Spleen (tissue), 11 donors: ENCODE results near the gene ERI3. TPM values are rescaled to one million over a fixed set of nuclear protein-coding genes. Genes with fewer than 3 reads are reported as not detected.

Experiments
- DNase-seq: peaks from one replicate; pipeline ENCODE4 v3.0.0-alpha.2; 2020
- H3K27ac ChIP-seq, 8 donors: fragments of 200-600 bp; sonication (generic) in 7 of 8; 1 replicate in 4 of 8; 2 replicates in 4 of 8; pipeline versions ENCODE4 v1.5.0 to v1.8.0; 2016 to 2021; ENCODE audit warnings: inconsistent platforms in 4 of 8, mild to moderate bottlenecking in 4 of 8, moderate library complexity in 1 of 8
- H3K27me3 ChIP-seq, 7 donors: fragments of 200-600 bp; sonication (generic) in 6 of 7; replicated peaks in 1 of 7; 1 replicate in 4 of 7; 2 replicates in 3 of 7; pipeline versions ENCODE4 v1.5.0 to v1.8.0; 2016 to 2021; ENCODE audit warnings: inconsistent platforms in 3 of 7, mild to moderate bottlenecking in 1 of 7
- H3K36me3 ChIP-seq, 6 donors: fragments of 200-600 bp; sonication (generic) in 5 of 6; 1 replicate in 4 of 6; 2 replicates in 2 of 6; pipeline versions ENCODE4 v1.5.0 to v1.8.0; 2016 to 2021; ENCODE audit warnings: inconsistent platforms in 2 of 6
- H3K4me1 ChIP-seq, 6 donors: fragments of 200-600 bp; sonication (generic) in 5 of 6; 1 replicate in 3 of 6; 2 replicates in 3 of 6; pipeline versions ENCODE4 v1.5.0 to v1.8.0; 2016 to 2021; ENCODE audit warnings: inconsistent platforms in 3 of 6
- H3K4me3 ChIP-seq, 8 donors: fragments of 200-600 bp; sonication (generic) in 7 of 8; 1 replicate in 4 of 8; 2 replicates in 4 of 8; pipeline versions ENCODE4 v1.5.0 to v1.8.0; 2016 to 2021; ENCODE audit warnings: inconsistent platforms in 4 of 8, mild to moderate bottlenecking in 4 of 8, moderate library complexity in 2 of 8
- H3K9me3 ChIP-seq, 8 donors: fragments of 200-600 bp; sonication (generic) in 7 of 8; 1 replicate in 4 of 8; 2 replicates in 4 of 8; pipeline versions ENCODE4 v1.5.0 to v1.8.0; 2016 to 2021; ENCODE audit warnings: inconsistent platforms in 4 of 8
- CTCF ChIP-seq, 11 experiments: fragments of 200-600 bp in 7 of 11; fragments of 450-650 bp in 4 of 11; sonication (generic) in 4 of 11; IDR thresholded peaks in 8 of 11; conservative IDR thresholded peaks in 3 of 11; 1 replicate in 7 of 11; 2 replicates in 4 of 11; pipeline versions ENCODE4 v1.4.0 to v1.8.0; 2016 to 2021; ENCODE audit warnings: antibody characterized with exemption in 11 of 11, inconsistent platforms in 4 of 11, mild to moderate bottlenecking in 1 of 11
- POLR2A ChIP-seq, 3 donors: fragments of 450-650 bp; IDR thresholded peaks; one replicate each; pipeline ENCODE4 v1.5.1; 2017; ENCODE audit warnings: antibody characterized with exemption in 3 of 3, mild to moderate bottlenecking in 1 of 3
- POLR2AphosphoS5 ChIP-seq, 3 donors: sonication (generic); formaldehyde crosslinking; IDR thresholded peaks; one replicate each; pipeline ENCODE4 v1.5.1; 2017; ENCODE audit warnings: antibody characterized with exemption in 3 of 3
- WGBS, 5 donors: extraction: QIAGEN DNeasy Blood & Tissue Kit in 3 of 5; methylation state at CpG; one replicate each; pipeline versions ENCODE4 v1.1.5 to v1.1.7; 2013 to 2018; 5-methylcytosine and 5-hydroxymethylcytosine counted together
- intact Hi-C: fragments of 100-400 bp; cut with DNase I; formaldehyde crosslinking; loops from one replicate; pipeline ENCODE4 v1.15.0; 2023; ENCODE audit warnings: low total_unique reads
- polyA plus RNA-seq, 3 donors: library from polyadenylated mRNA; stranded (reverse); fragments of 200-250 nt; gene quantifications; one replicate each; pipeline ENCODE4 v1.2.1, GENCODE V29; 2013
- total RNA-seq, 7 donors: library from RNA; depleted of rRNA in 3 of 7; stranded (reverse); fragments of >200 nt in 3 of 7; fragmentation: NEBNext Ultra II Directional in 4 of 7; extraction: Animal tissue kit (Norgen Biotek cat#: 25700) in 4 of 7; gene quantifications; one replicate each; pipeline versions ENCODE4 v1.1.0 to v1.2.1, GENCODE V29; 2016 to 2021
- donor health status: healthy with polysubstance abuse.
- donor health status: DM: no; HTN: no; CAD: no; lungs with moderate emphysema.
- donor health status: DM: no; HTN: no; CAD: no.
- donor health status: Bipolar disorder and iron deficiency.
- donor health status: healthy.
- donor health status: DM: no; HTN: no; CAD: no.
- donor health status: DM: yes; HTN: yes; CAD: no.

Gene ERI3
- total and polyA plus RNA-seq, 10 donors, result 20.1 to 41.1 (median 27.3) TPM

- no peak overlapping the region for H3K4me3 ChIP-seq
- TF ChIP-seq POLR2AphosphoS5 (IDR thresholded peaks at IDR 0.05) (no peak), POLR2A (IDR thresholded peaks at IDR 0.05) (no peak), CTCF (IDR thresholded peaks at IDR 0.05 in 8 of 11, conservative IDR thresholded peaks at IDR 0.05 in 3 of 11) (no peak)
Measured at GRCh38 chr1:44262414-44262813, 92.6 kb downstream of the ERI3 start.

GRCh38 chr1:44261962-44262361 is 93.1 kb downstream of the ERI3 start:
- TF ChIP-seq POLR2A (IDR thresholded peaks at IDR 0.05), result no peak
- no peak for TF ChIP-seq POLR2AphosphoS5 (IDR thresholded peaks at IDR 0.05)
- no peak for TF ChIP-seq CTCF (IDR thresholded peaks at IDR 0.05 in 8 of 11, conservative IDR thresholded peaks at IDR 0.05 in 3 of 11)
- WGBS, 5 donors, result 53 to 84% (median 69%) methylated on average over 5 of the region's 5 CpGs
- no peak overlapping the region for H3K4me3 ChIP-seq
- peaks cover 0 to 20% (median 0%) of the 10 kb centered on the region in 6 donors for H3K36me3 ChIP-seq
- H3K9me3 ChIP-seq, result no peaks in the 10 kb centered on the region
- intact Hi-C loops, result no loop called here
- no peak for DNase-seq
- peaks cover 4 to 50% (median 33%) of the 10 kb centered on the region in 6 donors for H3K4me1 ChIP-seq
- peak overlapping the region in 1 of 8 donors; percentile 68 for H3K27ac ChIP-seq
- no peaks in the 10 kb centered on the region for H3K27me3 ChIP-seq

More at GRCh38 chr1:44262414-44262813, 92.6 kb downstream of the ERI3 start:
- no peak for DNase-seq
- peaks cover 0 to 16% (median 0%) of the 10 kb centered on the region in 6 donors for H3K36me3 ChIP-seq
- 86 to 96% (median 92%) methylated on average over 6 of the region's 6 CpGs for WGBS, 5 donors
- H3K9me3 ChIP-seq, result no peaks in the 10 kb centered on the region
- intact Hi-C loops, result no loop called here
- peak overlapping the region in 4 of 8 donors; percentile 19 to 68 (median 64) for H3K27ac ChIP-seq
- H3K27me3 ChIP-seq, result no peaks in the 10 kb centered on the region
- peaks cover 4 to 50% (median 33%) of the 10 kb centered on the region in 6 donors for H3K4me1 ChIP-seq

GRCh38 chr1:44261171-44261817 is 93.8 kb downstream of the ERI3 start:
- Histone ChIP-seq H3K27me3 (no peaks in the 10 kb centered on the region), H3K9me3 (no peaks in the 10 kb centered on the region), H3K27ac (no peak overlapping the region), H3K4me3 (no peak overlapping the region), H3K4me1 (peaks cover 4 to 50% (median 33%) of the 10 kb centered on the region in 6 donors), H3K36me3 (peaks cover 0 to 27% (median 0%) of the 10 kb centered on the region in 6 donors)
- 94 to 98% (median 96%) methylated on average over 27 of the region's 27 CpGs for WGBS, 5 donors
- TF ChIP-seq POLR2A (IDR thresholded peaks at IDR 0.05) (no peak), CTCF (IDR thresholded peaks at IDR 0.05 in 8 of 11, conservative IDR thresholded peaks at IDR 0.05 in 3 of 11) (no peak), POLR2AphosphoS5 (IDR thresholded peaks at IDR 0.05) (no peak)
- no peak for DNase-seq
- intact Hi-C loops, result no loop called here

GRCh38 chr1:44260792-44261170 is 94.3 kb downstream of the ERI3 start:
- Histone ChIP-seq H3K36me3 (peaks cover 0 to 32% (median 0%) of the 10 kb centered on the region in 6 donors), H3K4me1 (peaks cover 4 to 50% (median 33%) of the 10 kb centered on the region in 6 donors), H3K27ac (no peak overlapping the region), H3K27me3 (no peaks in the 10 kb centered on the region), H3K9me3 (no peaks in the 10 kb centered on the region), H3K4me3 (no peak overlapping the region)
- intact Hi-C loops, result no loop called here
- WGBS, 5 donors, result 78 to 87% (median 84%) methylated on average over 4 of the region's 4 CpGs
- TF ChIP-seq POLR2A (IDR thresholded peaks at IDR 0.05) (no peak), POLR2AphosphoS5 (IDR thresholded peaks at IDR 0.05) (no peak), CTCF (IDR thresholded peaks at IDR 0.05 in 8 of 11, conservative IDR thresholded peaks at IDR 0.05 in 3 of 11) (no peak)
- no peak for DNase-seq
